Prostate gland (tissue), 1 donor: ENCODE measurements around the gene LIMS2.

Experiments used
- POLR2A ChIP-seq: fragments of 450-650 bp; IDR thresholded peaks from one replicate; pipeline ENCODE4 v1.6.1; 2016; ENCODE audit warnings: antibody characterized with exemption, mild to moderate bottlenecking
- POLR2AphosphoS5 ChIP-seq: sonication (generic); formaldehyde crosslinking; IDR thresholded peaks from one replicate; pipeline ENCODE4 v1.6.1; 2017; ENCODE audit warnings: antibody characterized with exemption

DNA sequence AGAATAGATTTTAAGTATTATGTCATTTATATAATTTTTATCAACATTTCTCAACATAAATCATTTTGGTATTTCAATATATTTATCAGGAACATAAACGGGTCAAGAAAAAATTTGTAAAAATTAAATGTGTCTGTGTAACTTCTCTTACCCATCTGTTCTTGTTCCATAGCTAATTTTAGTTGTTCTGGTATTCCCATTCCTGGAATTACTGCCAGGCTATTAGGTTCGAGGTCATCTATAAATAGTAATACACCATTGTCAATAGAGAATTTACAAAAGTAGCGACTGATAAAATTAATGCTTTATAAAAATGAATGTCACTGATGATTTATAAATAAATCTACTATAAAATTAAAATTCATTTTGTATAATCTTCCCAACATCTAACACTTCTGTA is 47.5 kb upstream of the LIMS2 start:
- TF ChIP-seq POLR2A (no peak), POLR2AphosphoS5 (no peak)
